Stimulated activated CD4-positive, alpha-beta T cell treated with anti-CD3 and anti-CD28 coated beads, Interleukin-2, amount 100 ng/mL, for 48 hours (primary cell): ENCODE results near the gene ANGPT4.

Experiments used
- DNase-seq, 2 donors: peaks; one replicate each; pipeline ENCODE4 v3.0.0-alpha.2; 2020

ANGPT4 gene

GRCh38 chr20:939606-940005, 23.5 kb upstream of the ANGPT4 start:
- no peak for DNase-seq

GRCh38 chr20:934186-934840, 18.2 kb upstream of the ANGPT4 start:
- no peak for DNase-seq

GRCh38 chr20:933029-933428, 16.9 kb upstream of the ANGPT4 start:
- no peak for DNase-seq

GRCh38 chr20:931401-931800, 15.3 kb upstream of the ANGPT4 start:
- no peak for DNase-seq

- no peak for DNase-seq
Observed at GRCh38 chr20:926670-927069, 10.5 kb upstream of the ANGPT4 start.

GRCh38 chr20:925516-925915, 9.4 kb upstream of the ANGPT4 start:
- no peak for DNase-seq

- no peak for DNase-seq
Observed at GRCh38 chr20:924639-925038, 8.5 kb upstream of the ANGPT4 start.

- no peak for DNase-seq
Observed at GRCh38 chr20:922781-923180, 6.6 kb upstream of the ANGPT4 start.

GRCh38 chr20:921068-921467, 4.9 kb upstream of the ANGPT4 start:
- DNase-seq = no peak

GRCh38 chr20:920311-920710, 4.2 kb upstream of the ANGPT4 start:
- DNase-seq = no peak

- DNase-seq = no peak
Observed at GRCh38 chr20:919491-919916, 3.4 kb upstream of the ANGPT4 start.

- no peak for DNase-seq
Observed at GRCh38 chr20:917416-917815, 1.3 kb upstream of the ANGPT4 start.

GRCh38 chr20:916825-917224, 691 bp upstream of the ANGPT4 start:
- DNase-seq = no peak

- DNase-seq = no peak
Observed at GRCh38 chr20:914727-915498, 1.2 kb downstream of the ANGPT4 start.

- no peak for DNase-seq
Observed at GRCh38 chr20:913306-913849, 2.8 kb downstream of the ANGPT4 start.

GRCh38 chr20:911882-912600, 4.1 kb downstream of the ANGPT4 start:
- no peak for DNase-seq

GRCh38 chr20:910870-911770, 5.0 kb downstream of the ANGPT4 start:
- DNase-seq = no peak

- no peak for DNase-seq
Observed at GRCh38 chr20:910132-910869, 5.8 kb downstream of the ANGPT4 start.

GRCh38 chr20:909641-910040, 6.5 kb downstream of the ANGPT4 start:
- no peak for DNase-seq

GRCh38 chr20:906703-907270, 9.3 kb downstream of the ANGPT4 start:
- no peak for DNase-seq

GRCh38 chr20:906001-906520, 10.1 kb downstream of the ANGPT4 start:
- no peak for DNase-seq
